ENCODE data around the gene AVPI1.

Gene AVPI1

GRCh38 chr10:97627731-97628130 lies 59.3 kb downstream of the AVPI1 start (continued):
- TF ChIP-seq ZNF239 (tag by site-specific recombination; IDR thresholded peaks at IDR 0.05) (no peak), ZNF112 (tag by site-specific recombination; IDR thresholded peaks at IDR 0.05) (no peak), ZNF221 (tag by site-specific recombination; IDR thresholded peaks at IDR 0.05; ENCODE audit: borderline replicate concordance) (no peak), SP2 (tag by site-specific recombination; IDR thresholded peaks at IDR 0.05) (no peak)

Measured in HEK293 (cell line).